Mesothelial cell of epicardium (in vitro differentiated cells): ENCODE measurements around the gene RBM33. TPM values are rescaled to one million over a fixed set of nuclear protein-coding genes. Genes with fewer than 3 reads are reported as not detected.

ENCODE experiments used
- DNase-seq, 2 experiments: peaks; one replicate each; pipeline ENCODE4 v3.0.0; 2021; ENCODE audit warnings: low spot score in 2 of 2; ENCODE audit not compliant: unreplicated experiment in 2 of 2
- H3K27ac Mint-ChIP-seq: 2 replicates; pipeline ENCODE4 v1.8.0; 2021; ENCODE audit warnings: mixed read lengths
- H3K27me3 Mint-ChIP-seq: 2 replicates; pipeline ENCODE4 v1.8.0; 2021; ENCODE audit warnings: low read depth, mixed read lengths
- H3K36me3 Mint-ChIP-seq: 2 replicates; pipeline ENCODE4 v1.8.0; 2021; ENCODE audit warnings: mixed read lengths
- H3K4me1 Mint-ChIP-seq: 2 replicates; pipeline ENCODE4 v1.8.0; 2021; ENCODE audit warnings: mixed read lengths
- H3K4me3 Mint-ChIP-seq: 2 replicates; pipeline ENCODE4 v1.8.0; 2021; ENCODE audit warnings: mild to moderate bottlenecking, moderate library complexity, mixed read lengths
- H3K9me3 Mint-ChIP-seq: 2 replicates; pipeline ENCODE4 v1.8.0; 2021; ENCODE audit warnings: mixed read lengths
- total RNA-seq: library from RNA; stranded (reverse); gene quantifications from 3 replicates; pipeline ENCODE4 v1.2.1, GENCODE V29; 2021
- TF ChIP-seq, protein P1 (sequence below): fragments of 200-600 bp; sonication (generic); IDR thresholded peaks from one replicate; pipeline ENCODE4 v1.5.0; 2021; ENCODE audit warnings: antibody characterized with exemption; ENCODE audit not compliant: unreplicated experiment

Gene RBM33
- total RNA-seq, 1 donor from 2014 or later: 83.4 TPM

DNA sequence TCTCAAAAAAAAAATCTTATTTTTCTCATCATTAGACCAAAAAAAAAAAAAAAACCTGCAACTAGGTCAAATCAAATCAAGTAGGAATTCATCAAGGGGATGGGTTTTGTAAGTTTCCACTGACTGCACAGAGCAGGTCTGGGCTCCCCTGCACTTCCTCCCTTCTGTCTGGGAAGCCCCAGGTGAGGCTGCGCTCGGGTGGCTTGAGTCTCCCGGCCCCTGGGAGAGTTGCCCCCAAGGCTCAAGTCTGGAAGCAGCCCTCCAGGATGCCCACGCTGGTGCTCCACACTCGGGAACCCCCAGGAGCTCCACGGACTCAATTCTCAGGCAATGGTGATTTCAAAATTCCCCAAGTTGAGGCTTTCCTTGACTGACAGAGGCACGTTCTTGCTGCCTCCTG is 41.7 kb upstream of the RBM33 start:
- TF ChIP-seq, protein P1, sequence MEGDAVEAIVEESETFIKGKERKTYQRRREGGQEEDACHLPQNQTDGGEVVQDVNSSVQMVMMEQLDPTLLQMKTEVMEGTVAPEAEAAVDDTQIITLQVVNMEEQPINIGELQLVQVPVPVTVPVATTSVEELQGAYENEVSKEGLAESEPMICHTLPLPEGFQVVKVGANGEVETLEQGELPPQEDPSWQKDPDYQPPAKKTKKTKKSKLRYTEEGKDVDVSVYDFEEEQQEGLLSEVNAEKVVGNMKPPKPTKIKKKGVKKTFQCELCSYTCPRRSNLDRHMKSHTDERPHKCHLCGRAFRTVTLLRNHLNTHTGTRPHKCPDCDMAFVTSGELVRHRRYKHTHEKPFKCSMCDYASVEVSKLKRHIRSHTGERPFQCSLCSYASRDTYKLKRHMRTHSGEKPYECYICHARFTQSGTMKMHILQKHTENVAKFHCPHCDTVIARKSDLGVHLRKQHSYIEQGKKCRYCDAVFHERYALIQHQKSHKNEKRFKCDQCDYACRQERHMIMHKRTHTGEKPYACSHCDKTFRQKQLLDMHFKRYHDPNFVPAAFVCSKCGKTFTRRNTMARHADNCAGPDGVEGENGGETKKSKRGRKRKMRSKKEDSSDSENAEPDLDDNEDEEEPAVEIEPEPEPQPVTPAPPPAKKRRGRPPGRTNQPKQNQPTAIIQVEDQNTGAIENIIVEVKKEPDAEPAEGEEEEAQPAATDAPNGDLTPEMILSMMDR: no peak
- H3K9me3 Mint-ChIP-seq: no peaks in the 10 kb centered on the region
- H3K27ac Mint-ChIP-seq: no peak overlapping the region
- H3K27me3 Mint-ChIP-seq: peaks cover 41% of the 10 kb centered on the region
- DNase-seq: no peak
- peaks cover 3% of the 10 kb centered on the region for H3K4me1 Mint-ChIP-seq
- no peaks in the 10 kb centered on the region for H3K36me3 Mint-ChIP-seq
- no peak overlapping the region for H3K4me3 Mint-ChIP-seq

DNA sequence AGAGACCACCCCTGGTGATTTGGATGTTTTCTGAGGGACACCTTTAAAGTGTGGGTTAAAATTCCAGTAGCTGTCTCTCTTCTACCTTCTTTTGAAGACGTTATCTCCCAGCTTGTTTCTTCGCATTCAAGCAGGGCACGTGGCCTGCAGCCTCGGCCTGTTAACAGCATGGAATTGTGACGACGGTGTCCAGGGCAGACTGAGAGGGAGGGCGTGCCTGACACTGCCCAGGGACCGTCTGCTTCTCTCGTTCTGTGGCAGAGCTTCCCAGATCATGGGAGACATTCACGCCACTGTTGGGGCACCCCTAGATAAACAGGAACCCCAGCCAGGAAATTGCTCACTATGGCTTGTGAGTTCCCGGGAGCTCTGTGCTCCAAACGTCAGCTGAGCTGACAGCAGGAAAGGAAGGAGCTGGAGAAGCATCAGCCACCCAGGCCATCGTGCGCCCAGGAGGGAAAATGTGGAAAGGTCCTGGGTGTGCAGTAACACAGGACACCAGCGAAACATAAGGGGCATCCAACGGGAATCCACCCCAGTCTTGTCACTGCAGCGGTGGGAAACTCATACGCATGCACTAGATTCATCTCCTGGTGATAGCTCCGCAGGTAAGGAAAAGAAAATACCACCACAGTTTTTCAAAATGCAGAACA is 41.1 kb upstream of the RBM33 start:
- Mint-ChIP-seq H3K4me1 (peaks cover 3% of the 10 kb centered on the region), H3K4me3 (no peak overlapping the region), H3K36me3 (no peaks in the 10 kb centered on the region), H3K27me3 (peaks cover 41% of the 10 kb centered on the region), H3K27ac (no peak overlapping the region), H3K9me3 (no peaks in the 10 kb centered on the region)
- TF ChIP-seq, protein P1: no peak
- DNase-seq: no peak

DNA sequence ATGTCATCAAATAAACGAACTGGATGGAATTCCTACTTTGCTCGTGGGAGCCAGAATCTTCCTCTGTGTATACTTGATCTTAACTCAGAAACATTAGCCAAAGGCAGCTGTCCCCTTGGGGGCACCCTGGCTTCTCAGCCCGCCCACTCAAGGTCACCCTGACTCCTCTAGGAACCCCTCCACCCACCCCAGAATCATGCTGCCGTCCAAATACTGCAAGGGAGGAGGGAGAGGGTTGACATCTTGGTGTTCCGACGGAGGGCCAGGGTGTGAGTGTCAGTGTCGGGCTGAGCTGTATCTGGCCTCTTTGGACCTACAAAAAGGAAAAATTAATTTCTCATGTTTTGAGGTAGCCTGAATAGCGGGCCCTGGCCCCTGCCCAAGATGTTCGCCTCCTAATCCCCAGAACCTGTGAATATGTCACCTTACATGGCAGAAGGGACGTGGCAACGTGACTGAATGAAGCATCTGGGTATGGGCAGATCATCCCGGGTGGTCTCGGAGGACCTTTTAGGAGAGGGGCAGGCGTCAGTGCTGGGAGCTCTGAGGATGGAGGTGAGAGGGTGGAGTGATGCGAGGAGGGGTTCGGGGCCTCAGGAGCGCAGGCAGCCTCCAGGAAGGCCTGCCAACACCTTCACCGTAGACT is 40.5 kb upstream of the RBM33 start:
- Mint-ChIP-seq H3K27me3 (peaks cover 35% of the 10 kb centered on the region), H3K4me3 (no peak overlapping the region), H3K9me3 (no peaks in the 10 kb centered on the region), H3K4me1 (no peaks in the 10 kb centered on the region), H3K27ac (no peak overlapping the region), H3K36me3 (no peaks in the 10 kb centered on the region)
- DNase-seq: no peak
- TF ChIP-seq, protein P1: no peak

DNA sequence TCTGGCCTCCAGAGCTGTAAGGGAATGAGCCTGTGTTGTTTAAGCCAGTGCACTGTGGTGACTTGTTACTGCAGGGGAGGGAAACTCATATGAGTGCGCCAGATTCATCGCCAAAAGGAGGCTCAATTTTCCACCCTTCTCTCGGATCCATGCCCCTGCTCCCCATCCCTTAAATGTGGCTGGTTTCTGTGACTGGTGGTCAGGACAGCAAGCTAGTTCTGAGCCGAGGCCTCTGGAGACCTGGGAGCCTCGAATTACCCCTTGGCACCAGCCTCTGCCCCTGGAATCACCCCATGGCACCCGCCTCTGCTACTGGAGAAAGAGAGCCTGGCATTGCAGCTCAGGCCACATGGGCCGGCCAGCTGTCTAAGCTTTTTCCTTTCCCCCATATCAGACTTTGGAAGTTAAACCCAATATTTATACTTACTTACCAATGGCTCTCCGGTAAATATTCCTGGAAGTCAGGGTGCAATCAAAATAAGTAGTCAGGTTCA is 39.9 kb upstream of the RBM33 start:
- H3K4me1 Mint-ChIP-seq: no peaks in the 10 kb centered on the region
- H3K4me3 Mint-ChIP-seq: no peak overlapping the region
- H3K9me3 Mint-ChIP-seq: no peaks in the 10 kb centered on the region
- no peaks in the 10 kb centered on the region for H3K36me3 Mint-ChIP-seq
- DNase-seq: no peak
- TF ChIP-seq, protein P1: no peak
- peaks cover 30% of the 10 kb centered on the region for H3K27me3 Mint-ChIP-seq
- no peak overlapping the region for H3K27ac Mint-ChIP-seq

DNA sequence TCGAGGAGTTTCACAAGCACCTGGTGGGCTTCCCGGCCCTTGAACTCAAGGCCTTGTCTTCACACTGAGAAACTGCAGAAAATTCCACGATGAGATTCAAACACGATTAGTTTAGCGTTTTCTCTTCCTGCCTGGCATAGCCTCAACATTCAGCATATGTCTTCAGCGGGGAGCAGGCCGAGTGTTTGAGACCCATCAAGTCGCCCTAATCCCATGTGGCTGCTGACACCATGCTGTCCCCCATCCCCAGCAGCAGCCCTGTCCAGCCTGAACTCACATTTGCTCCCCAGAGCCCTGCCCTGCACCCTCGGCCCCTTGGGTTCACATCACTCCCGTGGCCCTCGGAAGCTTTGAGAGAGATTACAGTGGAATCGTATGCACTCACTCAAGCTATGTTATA is 35.3 kb upstream of the RBM33 start:
- Mint-ChIP-seq H3K4me3 (no peak overlapping the region), H3K9me3 (peaks cover under 1% of the 10 kb centered on the region), H3K36me3 (no peaks in the 10 kb centered on the region), H3K4me1 (no peaks in the 10 kb centered on the region), H3K27me3 (peaks cover 7% of the 10 kb centered on the region), H3K27ac (no peak overlapping the region)
- no peak for DNase-seq
- TF ChIP-seq, protein P1: no peak
